GM11168 (cell line): ENCODE results near the gene LDLRAD4.

Source experiments
- in situ Hi-C: fragments of 300-500 bp; cut with MboI; formaldehyde crosslinking; loops from one replicate; pipeline ENCODE4 v1.12.0; 2022; ENCODE audit warnings: low sequenced_read_pairs; ENCODE audit not compliant: unreplicated experiment

Gene LDLRAD4

GRCh38 chr18:13223311-13224143 is 5.0 kb downstream of the LDLRAD4 start:
- in situ Hi-C loops: loop anchor here (25.0 kb wide), 2 partner anchors 289 to 414 kb away; no protein-coding TSS in a partner anchor

GRCh38 chr18:13225261-13225660 is 6.7 kb downstream of the LDLRAD4 start:
- in situ Hi-C loops: no loop called here

DNA sequence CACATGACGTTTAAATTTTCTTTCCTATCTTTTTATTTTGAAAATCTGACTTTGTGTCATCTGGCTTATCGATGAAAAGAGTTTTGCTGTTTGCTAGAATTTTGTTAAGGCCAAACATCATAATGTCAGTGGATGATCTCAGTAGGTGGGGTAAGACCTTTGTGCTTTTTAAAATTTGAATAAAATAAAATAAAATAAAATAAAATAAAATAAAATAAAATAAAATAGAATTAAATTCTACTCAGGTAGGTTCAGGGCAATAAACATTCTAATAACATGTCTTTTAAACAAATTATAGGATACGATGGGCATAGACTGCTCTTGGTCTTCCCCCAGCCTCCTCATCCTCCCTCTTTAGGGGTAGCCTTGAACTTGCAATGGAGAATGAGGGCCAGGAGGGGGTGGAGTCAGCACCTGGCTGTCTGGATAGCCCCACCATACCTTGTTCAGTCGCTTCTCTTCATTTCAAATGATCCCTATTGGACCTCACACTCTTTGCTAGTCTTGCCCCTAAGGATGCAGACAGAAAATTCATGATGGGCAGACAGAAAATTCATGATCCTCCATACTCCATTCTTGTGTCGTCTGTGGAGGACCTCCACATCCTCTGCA is 8.1 kb downstream of the LDLRAD4 start:
- in situ Hi-C loops: no loop called here

GRCh38 chr18:13227910-13228309 is 9.3 kb downstream of the LDLRAD4 start:
- in situ Hi-C loops: no loop called here

- in situ Hi-C loops: no loop called here
These were observed 10.6 kb downstream of the LDLRAD4 start for GRCh38 chr18:13229001-13229671.

- in situ Hi-C loops: no loop called here
These were observed 12.6 kb downstream of the LDLRAD4 start for GRCh38 chr18:13231151-13231550.

DNA sequence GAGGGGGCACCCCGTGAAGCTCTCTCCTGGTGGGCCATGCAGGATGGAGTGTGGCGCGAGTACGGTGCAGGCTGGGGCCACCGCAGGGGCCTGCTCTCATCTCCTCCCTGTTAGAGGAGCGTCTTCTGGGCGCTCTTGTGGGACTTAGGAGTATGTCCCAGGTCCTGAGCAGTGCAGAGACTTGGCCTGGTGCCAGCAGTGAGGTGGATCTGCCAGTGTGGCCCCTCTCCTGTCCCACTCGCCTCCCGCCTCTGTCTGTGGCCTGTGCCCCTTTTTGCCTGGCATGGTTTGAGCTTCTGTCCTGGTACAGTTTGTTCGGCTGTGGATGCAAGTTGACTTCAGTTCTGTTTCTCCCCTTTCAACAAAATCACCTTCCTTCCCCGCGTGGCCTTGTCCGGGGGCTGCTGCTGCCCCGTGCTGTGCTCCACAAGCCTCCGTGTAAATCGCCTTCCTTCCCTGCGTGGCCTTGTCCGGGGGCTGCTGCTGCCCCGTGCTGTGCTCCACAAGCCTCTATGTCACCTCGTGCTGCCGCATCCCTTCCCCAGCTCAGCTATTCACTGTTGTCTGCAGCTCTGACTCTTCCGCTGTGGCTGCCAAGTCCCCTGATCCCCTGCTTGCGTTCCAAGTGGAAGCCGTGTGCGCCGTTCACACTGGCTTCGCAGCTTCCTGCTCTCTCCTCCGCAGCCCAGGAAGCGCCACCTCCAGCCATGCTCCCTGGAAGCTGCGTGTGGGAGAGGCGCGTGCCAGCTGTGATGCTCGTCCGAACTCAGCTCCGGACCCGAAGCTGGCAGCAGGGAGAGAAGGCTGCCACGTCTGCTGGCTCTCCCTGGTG is 13.7 kb downstream of the LDLRAD4 start:
- in situ Hi-C loops: no loop called here

- in situ Hi-C loops: no loop called here
These were observed 14.6 kb downstream of the LDLRAD4 start for GRCh38 chr18:13232971-13233786.

DNA sequence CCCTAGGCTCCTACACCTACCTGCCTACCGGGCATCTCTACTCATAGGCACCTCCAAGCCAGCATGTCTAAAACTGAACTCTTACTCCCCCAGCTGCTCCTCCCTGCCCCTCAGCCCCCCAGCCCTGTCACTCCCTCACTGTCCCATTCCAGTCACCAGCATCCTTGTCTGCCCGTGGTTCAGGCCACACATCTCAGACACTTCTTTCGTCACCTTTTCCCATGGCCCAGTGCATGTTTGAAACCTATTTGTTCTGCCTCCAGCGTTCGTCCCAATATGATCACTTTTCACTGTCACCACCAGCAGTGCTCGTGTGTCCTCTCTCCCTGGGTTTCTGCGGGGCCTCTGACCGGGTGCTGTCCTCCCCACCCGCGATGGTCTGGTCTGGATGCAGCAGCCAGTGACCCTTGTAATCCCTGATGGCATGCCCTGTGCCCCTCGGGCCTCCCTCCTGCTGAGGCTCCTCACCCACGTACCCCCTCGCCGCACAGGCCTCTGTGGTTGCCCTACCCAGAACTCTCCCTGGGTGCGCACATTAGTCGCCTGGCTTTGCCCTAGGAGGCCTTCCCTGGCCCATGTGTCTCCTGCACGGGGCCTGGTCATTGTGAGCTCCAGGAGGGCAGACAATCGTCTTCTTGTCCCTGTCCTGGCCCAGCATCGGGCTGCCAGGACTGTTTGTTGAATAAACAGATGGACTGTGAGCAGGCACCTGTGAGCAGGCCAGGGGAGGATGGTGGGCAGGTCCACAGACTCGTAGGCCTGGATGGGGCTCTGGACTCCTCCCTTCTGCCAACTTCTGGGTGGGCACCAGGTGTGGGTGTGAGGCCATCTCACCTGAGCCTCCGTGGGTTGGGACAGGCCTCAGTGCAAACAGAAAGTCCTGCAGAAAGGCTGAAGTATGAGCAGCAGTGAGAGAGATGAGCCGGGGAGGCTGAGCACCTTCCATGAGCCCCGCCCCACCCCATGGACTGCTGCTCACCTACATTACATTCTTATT is 15.5 kb downstream of the LDLRAD4 start:
- in situ Hi-C loops: no loop called here

DNA sequence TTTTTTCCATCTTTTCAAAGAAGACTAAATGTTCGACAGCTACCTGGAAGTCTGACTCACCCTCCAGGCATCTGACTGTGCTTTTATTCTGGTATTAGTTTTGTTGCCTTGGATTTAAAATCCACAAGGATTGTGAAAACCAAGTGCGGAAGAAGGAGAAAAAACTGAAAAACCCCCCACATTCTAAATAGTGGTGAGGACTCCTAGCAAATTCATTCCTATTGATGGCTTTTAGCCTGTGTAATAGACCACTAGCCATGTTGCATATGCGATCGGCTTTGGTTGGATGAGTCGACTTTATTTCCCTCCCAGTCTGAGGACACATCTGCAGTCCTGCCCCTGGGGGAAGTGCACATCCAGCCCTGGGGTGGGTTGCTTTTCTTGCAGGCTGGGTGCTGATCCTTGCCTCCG is 16.9 kb downstream of the LDLRAD4 start:
- in situ Hi-C loops: no loop called here

- in situ Hi-C loops: no loop called here
These were observed 17.4 kb downstream of the LDLRAD4 start for GRCh38 chr18:13235981-13236380.

DNA sequence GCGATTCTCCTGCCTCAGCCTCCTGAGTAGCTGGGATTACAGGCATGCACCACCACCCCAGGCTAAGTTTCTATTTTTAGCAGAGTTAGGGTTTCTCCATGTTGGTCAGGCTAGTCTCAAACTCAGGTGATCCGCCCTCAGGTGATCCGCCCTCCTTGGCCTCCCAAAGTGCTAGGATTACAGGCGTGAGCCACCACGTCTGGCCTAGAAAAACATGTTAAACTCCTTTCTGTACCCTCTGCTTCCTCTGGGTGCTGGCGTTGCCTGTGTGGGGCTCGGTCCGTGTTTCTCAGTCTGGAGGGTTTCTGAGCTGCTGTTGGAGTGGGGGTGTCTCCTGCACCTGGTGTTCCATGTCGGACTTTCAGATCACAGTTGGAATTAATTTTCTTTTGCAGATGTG is 17.9 kb downstream of the LDLRAD4 start:
- in situ Hi-C loops: no loop called here

DNA sequence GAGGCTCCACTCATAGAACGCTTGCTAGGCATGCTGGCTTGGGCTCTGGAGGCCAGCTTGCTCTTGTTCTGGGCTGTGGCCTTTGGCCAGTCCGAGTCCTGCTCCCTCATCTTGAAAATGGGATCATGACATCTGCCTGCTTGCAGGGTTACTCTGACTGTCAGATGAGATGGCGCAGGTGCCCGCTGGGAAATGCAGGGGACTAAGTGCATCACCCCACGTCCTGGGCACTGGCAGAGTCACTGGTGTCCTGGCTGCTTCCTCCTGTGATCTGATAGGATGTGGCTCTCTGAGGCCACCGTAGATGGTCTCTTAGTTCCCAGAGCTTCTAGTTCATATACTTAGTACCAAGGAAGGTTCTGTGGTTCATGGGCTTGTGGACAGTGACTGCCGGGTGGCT is 18.5 kb downstream of the LDLRAD4 start:
- in situ Hi-C loops: no loop called here

GRCh38 chr18:13237641-13238040 is 19.1 kb downstream of the LDLRAD4 start:
- in situ Hi-C loops: no loop called here

- in situ Hi-C loops: no loop called here
These were observed 20.8 kb downstream of the LDLRAD4 start for GRCh38 chr18:13239171-13239956.

GRCh38 chr18:13240060-13240725 is 21.6 kb downstream of the LDLRAD4 start:
- in situ Hi-C loops: no loop called here
